ENCODE data around the gene TMED8.

The TMED8 gene

GRCh38 chr14:77296906-77297305, 80.0 kb downstream of the TMED8 start:
- H3K4me3 ChIP-seq (ENCODE audit: severe bottlenecking), result no peak overlapping the region
- DNase-seq (ENCODE audit: low spot score), result no peak
- peaks cover 28% of the 10 kb centered on the region for H3K36me3 ChIP-seq (ENCODE audit: low read depth)
- no peaks in the 10 kb centered on the region for H3K27me3 ChIP-seq (ENCODE audit: insufficient read depth, poor library complexity, severe bottlenecking)
- H3K9me3 ChIP-seq (ENCODE audit: severe bottlenecking), result no peaks in the 10 kb centered on the region
- no peaks in the 10 kb centered on the region for H3K4me1 ChIP-seq (ENCODE audit: insufficient read depth, poor library complexity, severe bottlenecking)
- TF ChIP-seq, protein P1, sequence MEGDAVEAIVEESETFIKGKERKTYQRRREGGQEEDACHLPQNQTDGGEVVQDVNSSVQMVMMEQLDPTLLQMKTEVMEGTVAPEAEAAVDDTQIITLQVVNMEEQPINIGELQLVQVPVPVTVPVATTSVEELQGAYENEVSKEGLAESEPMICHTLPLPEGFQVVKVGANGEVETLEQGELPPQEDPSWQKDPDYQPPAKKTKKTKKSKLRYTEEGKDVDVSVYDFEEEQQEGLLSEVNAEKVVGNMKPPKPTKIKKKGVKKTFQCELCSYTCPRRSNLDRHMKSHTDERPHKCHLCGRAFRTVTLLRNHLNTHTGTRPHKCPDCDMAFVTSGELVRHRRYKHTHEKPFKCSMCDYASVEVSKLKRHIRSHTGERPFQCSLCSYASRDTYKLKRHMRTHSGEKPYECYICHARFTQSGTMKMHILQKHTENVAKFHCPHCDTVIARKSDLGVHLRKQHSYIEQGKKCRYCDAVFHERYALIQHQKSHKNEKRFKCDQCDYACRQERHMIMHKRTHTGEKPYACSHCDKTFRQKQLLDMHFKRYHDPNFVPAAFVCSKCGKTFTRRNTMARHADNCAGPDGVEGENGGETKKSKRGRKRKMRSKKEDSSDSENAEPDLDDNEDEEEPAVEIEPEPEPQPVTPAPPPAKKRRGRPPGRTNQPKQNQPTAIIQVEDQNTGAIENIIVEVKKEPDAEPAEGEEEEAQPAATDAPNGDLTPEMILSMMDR (IDR thresholded peaks at IDR 0.05; ENCODE audit: poor library complexity, severe bottlenecking), result no peak
- ATAC-seq (ENCODE audit: low read depth), result no peak
- H3K27ac ChIP-seq (ENCODE audit: poor library complexity, severe bottlenecking), result no peak overlapping the region

- DNase-seq (ENCODE audit: low spot score), result no peak
- TF ChIP-seq, protein P1 (IDR thresholded peaks at IDR 0.05; ENCODE audit: poor library complexity, severe bottlenecking), result no peak
- no peaks in the 10 kb centered on the region for H3K4me1 ChIP-seq (ENCODE audit: insufficient read depth, poor library complexity, severe bottlenecking)
- no peak for ATAC-seq (ENCODE audit: low read depth)
- H3K36me3 ChIP-seq (ENCODE audit: low read depth), result peaks cover 28% of the 10 kb centered on the region
- H3K27me3 ChIP-seq (ENCODE audit: insufficient read depth, poor library complexity, severe bottlenecking), result no peaks in the 10 kb centered on the region
- H3K9me3 ChIP-seq (ENCODE audit: severe bottlenecking), result no peaks in the 10 kb centered on the region
- H3K4me3 ChIP-seq (ENCODE audit: severe bottlenecking), result no peak overlapping the region
- no peak overlapping the region for H3K27ac ChIP-seq (ENCODE audit: poor library complexity, severe bottlenecking)
These were observed 80.7 kb downstream of the TMED8 start for GRCh38 chr14:77296155-77296554.

GRCh38 chr14:77290705-77291104, 86.2 kb downstream of the TMED8 start:
- no peaks in the 10 kb centered on the region for H3K27me3 ChIP-seq (ENCODE audit: insufficient read depth, poor library complexity, severe bottlenecking)
- no peak overlapping the region for H3K4me3 ChIP-seq (ENCODE audit: severe bottlenecking)
- H3K36me3 ChIP-seq (ENCODE audit: low read depth), result peaks cover 36% of the 10 kb centered on the region
- no peaks in the 10 kb centered on the region for H3K4me1 ChIP-seq (ENCODE audit: insufficient read depth, poor library complexity, severe bottlenecking)
- H3K27ac ChIP-seq (ENCODE audit: poor library complexity, severe bottlenecking), result no peak overlapping the region
- ATAC-seq (ENCODE audit: low read depth) (peak; percentile 56), DNase-seq (ENCODE audit: low spot score) (no peak)
- H3K9me3 ChIP-seq (ENCODE audit: severe bottlenecking), result no peaks in the 10 kb centered on the region
- TF ChIP-seq, protein P1 (IDR thresholded peaks at IDR 0.05; ENCODE audit: poor library complexity, severe bottlenecking), result no peak

DNA sequence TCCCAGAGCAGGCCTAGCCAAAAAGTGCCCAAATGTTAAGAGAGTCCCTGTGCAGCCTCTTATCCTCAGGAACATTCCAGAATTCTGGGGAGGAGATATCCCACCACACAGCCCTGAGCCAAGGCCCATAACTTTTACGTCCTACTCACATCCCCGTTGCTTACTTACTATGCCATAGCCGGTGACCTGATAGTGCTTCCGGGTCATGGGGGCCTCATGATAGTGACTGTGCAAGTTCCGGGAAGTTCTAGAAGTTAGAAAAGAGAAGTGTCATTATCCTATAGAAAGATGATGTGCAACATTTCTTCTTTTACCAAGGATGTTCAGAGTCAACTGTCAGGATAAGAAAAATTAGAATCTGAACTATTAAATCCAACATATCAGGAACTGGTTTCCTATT, 90.3 kb downstream of the TMED8 start:
- DNase-seq (ENCODE audit: low spot score) (no peak), ATAC-seq (ENCODE audit: low read depth) (no peak)
- H3K9me3 ChIP-seq (ENCODE audit: severe bottlenecking), result no peaks in the 10 kb centered on the region
- H3K4me1 ChIP-seq (ENCODE audit: insufficient read depth, poor library complexity, severe bottlenecking), result no peaks in the 10 kb centered on the region
- TF ChIP-seq, protein P1 (IDR thresholded peaks at IDR 0.05; ENCODE audit: poor library complexity, severe bottlenecking), result no peak
- no peak overlapping the region for H3K4me3 ChIP-seq (ENCODE audit: severe bottlenecking)
- no peak overlapping the region for H3K27ac ChIP-seq (ENCODE audit: poor library complexity, severe bottlenecking)
- peaks cover 42% of the 10 kb centered on the region for H3K36me3 ChIP-seq (ENCODE audit: low read depth)
- no peaks in the 10 kb centered on the region for H3K27me3 ChIP-seq (ENCODE audit: insufficient read depth, poor library complexity, severe bottlenecking)

All from RWPE2 (cell line).